Stimulated activated CD8-positive, alpha-beta memory T cell treated with anti-CD3 and anti-CD28 coated beads, Interleukin-2, amount 100 ng/mL, for 48 hours (primary cell): ENCODE results near the gene KIAA1549.

Source experiments
- DNase-seq, 2 donors: peaks; one replicate each; pipeline ENCODE4 v3.0.0-alpha.2; 2020; ENCODE audit warnings: low read depth in 2 of 2

Gene KIAA1549

DNA sequence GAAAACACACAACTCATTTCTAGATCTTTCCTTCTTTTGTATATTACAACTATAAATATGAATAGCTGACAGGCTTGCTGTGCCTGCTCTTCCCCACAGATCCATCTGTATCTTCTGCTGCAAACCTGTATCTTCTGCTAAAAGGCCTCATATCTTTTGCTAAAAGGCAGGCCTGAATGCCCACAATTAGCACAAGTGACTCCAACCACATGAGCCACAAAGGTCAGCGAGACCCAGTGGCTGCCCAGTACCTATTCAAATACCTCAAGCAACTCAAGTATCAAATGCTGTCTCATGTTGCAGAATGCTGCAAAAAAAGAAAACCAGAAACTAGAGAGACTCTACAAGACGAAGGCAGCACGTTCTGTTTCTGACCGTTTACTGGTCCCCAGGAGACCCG lies 128.7 kb downstream of the KIAA1549 start:
- no peak for DNase-seq

DNA sequence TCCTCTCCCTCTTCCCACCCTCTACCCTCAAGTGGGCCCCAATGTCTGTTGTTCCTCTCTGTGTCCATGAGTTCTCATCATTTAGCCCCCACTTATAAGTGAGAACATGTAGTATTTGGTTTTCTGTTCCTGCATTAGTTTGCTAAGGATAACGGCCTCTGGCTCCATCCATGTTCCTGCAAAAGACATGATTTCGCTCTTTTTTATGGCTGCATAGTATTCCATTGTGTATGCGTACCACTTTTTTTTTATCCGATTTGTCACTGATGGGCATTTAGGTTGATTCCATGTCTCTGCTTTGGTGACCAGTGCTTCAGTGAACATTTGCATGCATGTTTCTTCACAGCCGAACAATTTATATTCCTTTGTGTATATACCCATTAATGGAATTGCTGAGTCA lies 131.5 kb downstream of the KIAA1549 start:
- no peak for DNase-seq

DNA sequence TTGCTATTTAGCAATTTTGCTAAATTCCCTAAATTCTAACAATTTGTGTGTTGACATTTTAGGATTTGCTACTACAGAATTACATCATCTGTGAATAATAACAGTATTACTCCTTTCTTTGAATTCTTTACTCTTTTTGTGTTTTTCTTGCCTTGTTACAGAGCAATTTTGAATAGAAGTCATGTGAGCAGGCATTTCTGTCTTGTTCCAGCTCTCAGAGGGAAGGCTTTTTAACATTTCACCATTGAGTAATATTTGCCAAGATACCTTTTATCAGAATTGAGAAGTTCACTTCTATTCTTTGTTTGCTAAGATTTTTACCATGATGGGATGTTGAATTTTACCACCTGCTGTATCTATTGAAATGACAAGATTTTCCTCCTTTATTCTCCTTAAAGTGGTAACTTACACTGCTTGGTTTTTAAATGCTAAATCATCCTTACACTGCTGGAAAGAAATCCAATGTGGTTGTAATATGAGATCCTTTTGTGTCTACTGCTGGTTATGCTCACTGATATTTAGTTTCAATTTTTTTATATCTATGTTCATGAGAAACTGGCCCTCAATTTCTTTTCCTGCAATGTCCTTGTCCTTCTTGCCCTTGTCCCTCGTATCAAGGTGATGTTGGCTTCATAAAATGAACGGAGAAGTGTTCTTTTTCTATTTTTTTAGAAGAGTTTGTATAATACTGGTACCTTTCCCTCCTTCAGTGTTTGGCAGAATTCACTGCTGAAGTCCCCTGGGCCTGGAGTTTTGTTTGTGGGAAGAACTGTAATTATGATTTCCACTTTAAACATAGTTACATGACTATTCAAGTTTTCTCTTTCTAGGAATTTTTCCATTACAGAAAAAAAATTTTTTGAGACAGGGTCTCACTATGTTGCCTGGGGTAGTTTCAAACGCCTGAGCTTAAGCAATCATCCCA lies 132.9 kb downstream of the KIAA1549 start:
- no peak for DNase-seq

DNA sequence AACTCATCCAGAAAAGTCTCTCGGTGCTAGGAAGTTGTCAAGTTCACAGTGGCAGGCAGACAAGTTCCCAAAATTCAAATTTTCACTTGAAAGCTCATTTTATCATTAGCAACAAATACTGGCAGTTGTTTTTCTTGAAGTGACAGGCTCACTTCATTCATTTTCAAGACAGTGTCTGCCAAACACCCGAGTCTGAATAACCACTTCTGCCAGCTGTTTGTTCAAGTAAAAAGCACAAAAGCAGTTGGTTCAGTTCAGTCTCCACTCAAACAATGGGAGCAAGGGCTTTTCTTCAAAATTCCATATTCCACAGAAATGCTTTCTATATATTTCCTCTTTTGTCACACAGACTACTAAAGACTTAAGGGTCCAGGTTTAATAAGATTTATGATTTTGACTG lies 135.5 kb downstream of the KIAA1549 start:
- no peak for DNase-seq

DNA sequence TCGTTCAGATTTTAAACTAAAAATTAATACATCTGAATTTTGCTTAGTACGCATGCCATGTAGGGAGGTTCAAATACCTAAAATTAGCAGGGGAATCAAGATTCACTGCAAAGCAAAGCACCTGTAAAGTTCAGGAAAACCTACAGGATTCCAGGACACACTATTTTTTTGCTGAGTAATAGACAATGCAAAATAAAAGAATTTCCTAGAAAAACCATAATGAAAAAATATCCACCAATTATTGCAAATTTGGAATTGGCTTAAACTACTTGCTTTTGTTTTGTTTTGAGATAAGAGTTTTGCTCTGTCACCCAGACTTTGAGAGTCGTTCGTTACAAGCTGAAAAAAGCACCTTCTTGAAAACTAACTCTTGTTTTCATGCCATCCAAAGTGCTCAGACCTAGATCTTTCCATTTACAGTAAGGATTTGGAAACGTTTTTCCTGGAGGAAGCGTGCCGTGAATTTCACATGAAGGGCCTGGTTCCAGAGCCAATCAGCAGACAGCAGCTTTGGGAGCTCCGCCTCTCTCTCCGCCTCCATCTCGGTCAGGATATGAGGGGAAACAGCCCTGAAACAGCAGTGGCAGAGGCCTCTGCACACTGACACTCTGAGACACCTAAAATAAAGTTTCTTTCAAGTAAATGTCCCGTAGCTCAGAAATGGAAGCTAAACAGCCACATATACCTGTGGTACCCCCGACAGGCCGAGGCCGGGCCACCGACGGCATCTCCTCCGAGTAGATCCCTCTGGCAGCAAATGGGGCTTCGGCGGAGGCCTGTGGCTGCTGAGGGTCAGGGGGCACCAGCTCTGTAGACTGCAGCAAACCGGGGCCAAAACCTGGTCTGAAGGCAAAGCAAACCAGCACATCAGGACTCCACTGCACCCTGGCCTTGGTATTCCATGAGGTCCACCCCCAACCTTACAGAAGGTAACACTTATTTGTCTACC lies 137.3 kb downstream of the KIAA1549 start:
- DNase-seq: no peak

DNA sequence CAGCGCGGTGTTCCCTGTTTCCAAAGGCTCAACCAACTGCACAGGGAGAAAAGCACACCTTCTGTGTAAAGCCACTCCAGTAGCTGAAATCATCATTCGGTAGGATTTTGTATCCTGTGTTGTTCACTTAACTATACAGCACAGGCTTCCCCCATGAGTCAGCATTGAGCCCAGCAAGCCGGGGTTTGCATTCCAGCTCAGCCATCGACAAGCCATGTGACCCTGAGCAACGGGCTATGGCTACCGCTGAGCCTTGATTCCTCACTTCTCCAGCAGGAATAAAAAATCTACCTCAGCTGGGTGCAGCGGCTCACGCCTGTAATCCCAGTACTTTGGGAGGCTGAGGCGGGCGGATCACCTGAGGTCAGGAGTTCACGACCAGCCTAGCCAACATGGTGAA lies 139.1 kb downstream of the KIAA1549 start:
- DNase-seq: no peak

DNA sequence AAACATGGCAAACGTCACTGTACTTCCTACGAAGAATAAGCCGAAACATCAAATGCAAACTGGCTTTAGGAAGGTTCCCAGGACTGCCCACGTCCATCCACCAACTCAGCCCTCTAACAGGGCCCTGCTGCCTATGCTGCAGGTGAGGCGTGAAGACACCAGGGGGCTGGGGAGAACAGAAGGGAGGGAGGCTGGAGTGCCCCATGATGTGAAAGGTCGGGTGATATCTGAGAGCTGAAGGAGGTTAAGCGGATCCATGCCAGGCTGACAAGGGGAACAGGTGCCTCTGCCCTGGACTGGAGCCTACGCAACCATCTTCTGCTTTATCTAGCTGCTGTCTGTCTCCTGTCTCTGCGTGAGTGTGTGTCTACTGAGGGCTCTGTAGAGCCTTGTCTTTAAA lies 143.0 kb downstream of the KIAA1549 start:
- DNase-seq: no peak

DNA sequence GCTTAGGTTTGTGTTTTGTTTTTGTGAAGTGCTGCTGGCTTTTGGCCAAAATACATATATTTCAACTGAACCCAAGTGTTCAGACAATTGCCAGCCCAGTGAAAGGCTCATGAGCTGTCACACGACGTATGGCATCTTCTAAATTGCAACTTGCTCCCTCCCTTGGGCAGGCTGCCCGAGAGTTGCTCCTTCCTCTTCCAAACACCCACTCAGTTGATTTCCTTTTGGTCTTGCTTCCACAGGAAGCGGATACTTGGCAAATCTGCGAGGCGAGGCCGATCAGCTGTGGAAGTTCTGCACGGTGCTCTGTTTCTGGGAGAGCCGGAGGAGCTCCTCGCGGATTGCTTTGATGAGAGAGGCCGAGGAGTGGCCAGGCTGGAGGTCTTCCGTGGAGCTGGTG lies 143.6 kb downstream of the KIAA1549 start:
- no peak for DNase-seq

DNA sequence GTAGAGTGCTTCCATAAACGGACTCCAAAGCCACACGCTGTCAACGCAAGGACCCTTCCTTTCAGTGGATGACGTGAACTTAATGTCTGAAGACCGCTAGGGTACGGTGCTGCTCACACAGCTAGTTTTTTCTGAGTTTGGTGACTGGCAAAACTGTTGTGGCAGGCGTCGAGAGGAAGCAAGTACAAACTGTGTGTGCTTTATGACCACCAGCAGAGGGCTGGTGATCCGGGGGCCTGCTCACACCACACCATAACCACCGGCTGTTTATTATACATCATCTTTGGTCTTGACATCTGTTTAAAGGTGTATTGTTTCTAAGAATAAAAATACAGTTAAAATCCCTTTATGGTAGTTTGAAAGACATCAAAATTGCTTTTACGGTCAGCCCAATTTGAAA lies 146.1 kb downstream of the KIAA1549 start:
- no peak for DNase-seq

DNA sequence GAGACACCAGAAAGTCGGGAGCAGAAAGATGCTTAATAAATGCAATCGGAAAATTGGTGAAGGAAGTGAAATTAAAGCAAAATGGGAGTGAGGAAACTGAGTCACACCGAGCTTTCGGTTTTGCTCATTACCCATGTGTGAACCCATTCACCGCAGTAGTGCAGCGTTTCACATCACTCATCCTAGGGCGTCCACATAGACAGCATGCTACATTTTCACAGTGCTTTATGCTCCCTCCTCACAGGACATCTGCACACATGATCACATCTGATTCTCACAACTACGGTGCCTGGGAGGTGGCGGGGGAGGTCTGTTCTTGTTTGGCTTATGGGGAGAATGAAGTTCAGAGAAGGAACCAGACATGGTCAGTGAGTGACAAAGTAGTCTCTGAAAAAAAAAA lies 146.6 kb downstream of the KIAA1549 start:
- DNase-seq: no peak

DNA sequence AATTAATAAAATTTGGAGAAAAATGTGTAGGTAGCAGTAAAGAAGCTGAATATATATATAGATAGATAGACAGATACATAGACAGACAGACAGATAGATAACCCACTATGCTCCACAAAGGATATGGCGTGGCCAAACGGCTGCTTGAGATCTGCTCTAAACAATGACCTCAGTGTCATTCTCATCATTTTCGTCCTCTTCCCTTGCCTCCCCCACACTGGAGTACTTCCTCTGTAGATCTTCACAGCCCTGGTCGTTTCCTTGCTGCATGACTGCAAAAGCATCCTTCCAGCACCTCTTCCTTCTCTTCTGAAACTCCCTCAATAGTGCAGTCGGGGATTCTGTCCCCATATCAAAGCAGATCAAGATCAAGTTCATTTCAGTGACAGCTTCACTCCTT lies 147.6 kb downstream of the KIAA1549 start:
- no peak for DNase-seq

DNA sequence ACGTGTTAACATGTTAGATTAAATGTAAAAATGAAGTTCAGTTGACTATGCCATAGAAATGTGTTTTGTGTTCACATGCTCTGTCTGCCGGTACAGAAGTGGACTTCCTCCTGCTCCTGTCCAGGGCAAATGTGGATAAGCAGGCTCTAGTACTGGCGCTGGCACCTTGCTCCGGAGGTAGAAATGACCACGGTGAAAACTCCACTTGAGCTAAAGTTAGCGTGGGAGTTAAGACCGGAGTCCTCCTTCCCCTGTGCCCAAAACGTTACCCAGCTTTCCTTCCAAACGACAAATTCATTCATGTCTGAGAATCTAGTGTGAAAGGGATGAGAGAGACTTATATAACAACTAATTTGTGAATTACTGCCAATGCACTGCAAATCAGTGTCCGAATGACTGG lies 148.2 kb downstream of the KIAA1549 start:
- no peak for DNase-seq

DNA sequence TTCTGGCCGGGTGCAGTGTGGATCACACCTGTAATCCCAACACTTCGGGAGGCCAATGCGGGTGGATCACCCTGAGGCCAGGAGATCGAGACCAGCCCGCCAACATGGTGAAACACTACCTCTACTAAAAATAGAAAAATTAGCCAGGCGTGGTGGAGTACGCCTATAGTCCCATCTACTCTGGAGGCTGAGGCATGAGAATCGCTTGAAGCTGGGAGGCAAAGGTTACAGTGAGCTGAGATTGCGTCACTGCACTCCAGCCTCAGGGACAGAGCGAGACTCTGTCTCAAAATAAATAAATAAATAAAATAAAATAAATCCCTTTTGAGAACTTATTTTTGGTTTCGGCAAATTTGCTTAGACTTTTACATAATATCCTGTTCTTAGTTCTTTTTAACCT lies 151.9 kb downstream of the KIAA1549 start:
- DNase-seq: no peak

DNA sequence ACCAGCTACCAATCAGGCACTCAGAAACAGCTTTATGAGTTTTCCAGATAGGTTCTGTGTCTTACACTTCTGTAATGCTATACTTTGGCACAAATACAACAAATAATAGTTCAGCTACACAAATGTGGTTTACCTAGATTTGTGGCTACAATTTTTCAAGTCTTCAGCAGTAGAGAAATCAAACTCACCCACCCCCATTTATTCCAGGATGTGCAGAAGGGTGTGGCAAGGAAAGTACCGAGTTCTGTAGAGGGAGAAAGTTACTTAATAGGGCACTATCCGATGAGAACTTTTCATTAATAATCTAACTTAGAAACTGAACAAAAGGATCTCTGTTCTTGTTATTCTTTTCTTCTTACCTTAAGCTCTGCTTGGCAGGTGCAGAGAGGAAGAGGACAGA lies 152.9 kb downstream of the KIAA1549 start:
- no peak for DNase-seq

DNA sequence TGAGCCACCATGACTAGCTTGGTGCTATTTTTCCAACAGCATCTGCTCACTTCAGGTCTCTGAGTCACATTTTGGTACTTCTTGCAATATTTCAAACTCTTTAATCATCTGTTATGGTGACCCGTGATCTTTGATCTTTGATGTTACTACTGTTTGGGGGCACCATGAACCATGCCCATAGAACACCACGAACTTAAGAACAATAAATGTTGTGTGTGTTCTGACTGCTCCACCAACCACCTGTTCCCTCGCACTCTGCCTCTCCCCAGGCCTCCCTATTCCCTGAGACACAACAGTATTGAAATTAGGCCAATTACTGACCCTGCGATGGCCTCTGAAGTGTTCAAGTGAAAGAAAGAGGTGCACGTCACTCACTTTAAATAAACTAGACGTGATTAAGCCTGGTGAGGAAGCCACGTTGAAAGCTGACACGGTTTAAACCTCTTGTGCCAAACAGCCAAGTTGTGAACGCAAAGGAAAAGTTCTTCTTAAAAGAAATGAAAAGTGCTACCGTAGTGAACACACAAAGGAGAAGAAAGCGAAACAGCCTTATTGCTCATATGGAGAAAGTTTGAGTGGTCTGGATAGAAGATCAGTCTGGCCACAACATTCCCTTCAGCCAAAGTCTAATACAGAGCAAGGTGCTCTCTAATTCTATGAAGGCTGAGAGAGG lies 156.0 kb downstream of the KIAA1549 start:
- no peak for DNase-seq

DNA sequence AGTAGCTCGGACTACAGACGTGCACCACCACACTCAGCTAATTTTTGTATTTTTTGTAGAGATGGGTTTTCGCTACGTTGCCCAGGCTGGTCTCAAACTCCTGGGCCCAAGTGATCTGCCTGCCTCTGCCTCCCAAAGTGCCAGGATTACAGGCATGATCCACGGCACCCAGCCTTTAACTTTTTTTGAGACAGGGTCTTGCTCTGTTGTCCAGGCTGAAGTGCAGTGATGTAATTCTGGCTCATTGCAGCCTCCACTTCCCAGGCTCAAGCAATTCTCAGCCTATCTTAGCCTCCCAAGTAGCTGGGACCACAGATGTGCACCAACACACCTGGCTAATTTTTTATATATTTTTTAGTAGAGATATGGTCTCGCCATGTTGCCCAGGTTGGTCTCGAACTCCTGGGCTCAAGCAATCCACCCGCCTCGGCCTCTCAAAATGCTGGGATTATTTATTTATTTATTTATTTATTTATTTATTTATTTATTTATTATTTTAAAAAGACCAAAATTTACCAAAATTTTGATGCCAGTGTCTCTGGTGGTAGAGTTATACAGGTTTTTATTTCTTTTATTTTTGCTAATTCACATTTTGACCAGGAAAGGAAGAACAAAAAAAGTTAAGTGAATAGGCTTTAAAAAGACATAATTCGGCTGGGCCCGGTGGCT lies 158.2 kb downstream of the KIAA1549 start:
- DNase-seq: no peak

DNA sequence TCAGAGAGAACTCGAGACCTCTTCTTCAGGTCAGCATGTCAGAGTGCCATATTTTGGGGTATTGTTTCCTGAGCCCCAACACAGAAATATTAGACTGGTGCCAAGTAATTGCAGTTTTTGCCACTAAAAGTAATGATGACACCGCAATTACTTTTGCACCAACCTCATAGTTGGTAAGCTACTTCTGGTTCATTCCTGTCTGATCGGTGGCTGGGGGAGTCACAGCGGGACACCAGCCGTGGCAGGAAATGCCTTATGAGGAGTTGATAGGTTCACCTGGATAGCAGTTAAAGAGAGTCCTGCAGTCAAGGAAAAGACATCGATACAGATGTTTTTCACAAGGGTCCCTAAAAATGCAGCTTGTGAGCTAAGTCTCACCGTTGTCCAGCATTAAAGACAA lies 159.3 kb downstream of the KIAA1549 start:
- DNase-seq: no peak

DNA sequence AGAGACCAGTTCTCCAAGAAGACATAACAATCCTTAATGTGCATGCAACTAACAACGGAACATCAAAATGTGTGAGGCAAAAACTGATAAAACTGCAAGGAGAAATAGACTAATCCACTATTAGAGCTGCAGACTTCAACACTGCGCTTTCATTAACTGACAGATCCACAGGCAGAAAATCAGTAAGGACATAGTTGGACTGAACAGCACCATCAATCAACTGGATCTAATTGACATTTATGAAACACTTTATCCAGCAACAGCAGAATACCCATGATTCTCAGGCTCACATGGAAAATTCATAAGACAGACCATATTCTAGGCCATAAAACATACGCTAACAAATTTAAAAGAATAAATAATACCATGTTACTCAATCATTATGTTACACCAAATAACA lies 161.6 kb downstream of the KIAA1549 start:
- DNase-seq: no peak

DNA sequence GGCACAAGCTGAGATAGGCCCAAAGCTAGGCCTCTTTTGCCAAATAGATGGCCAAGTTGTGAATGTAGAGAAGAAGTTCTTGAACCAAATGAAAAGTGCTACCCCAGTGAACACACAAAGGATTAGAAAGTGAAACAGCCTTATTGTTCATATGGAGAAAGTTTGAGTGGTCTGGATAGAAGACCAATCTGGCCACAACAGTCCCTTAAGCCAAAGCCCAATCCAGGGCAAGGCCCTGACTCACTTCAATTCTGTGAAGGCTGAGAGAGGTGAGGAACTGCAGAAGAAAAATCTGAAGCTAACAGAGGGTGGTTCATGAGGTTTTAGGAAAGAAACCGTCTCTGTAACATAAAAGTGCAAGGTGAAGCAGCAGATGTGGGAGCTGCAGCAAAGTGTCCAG lies 164.5 kb downstream of the KIAA1549 start:
- no peak for DNase-seq

DNA sequence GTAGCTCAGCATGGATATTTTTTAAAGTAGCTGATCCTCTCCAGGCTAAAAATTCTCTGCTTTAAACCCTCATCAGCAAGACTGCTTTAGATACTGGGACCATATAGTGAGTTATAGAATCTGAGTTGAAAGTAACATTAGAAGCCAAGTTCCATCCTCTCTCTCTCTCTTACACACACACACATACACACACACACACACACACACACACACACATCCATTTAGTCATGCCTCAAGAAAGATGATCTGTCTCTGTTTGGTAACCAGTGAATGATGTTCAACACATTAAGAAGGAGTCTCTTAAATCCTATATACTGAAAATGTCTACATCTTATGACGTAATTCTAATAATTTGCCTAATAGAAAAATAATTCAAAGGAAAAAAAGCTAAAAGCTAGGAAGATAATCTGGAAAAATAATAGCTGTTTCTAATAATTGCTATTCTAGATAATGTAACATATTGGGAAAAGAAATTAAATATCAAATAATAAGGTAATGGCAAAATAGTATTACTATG lies 166.3 kb downstream of the KIAA1549 start:
- DNase-seq: no peak

DNA sequence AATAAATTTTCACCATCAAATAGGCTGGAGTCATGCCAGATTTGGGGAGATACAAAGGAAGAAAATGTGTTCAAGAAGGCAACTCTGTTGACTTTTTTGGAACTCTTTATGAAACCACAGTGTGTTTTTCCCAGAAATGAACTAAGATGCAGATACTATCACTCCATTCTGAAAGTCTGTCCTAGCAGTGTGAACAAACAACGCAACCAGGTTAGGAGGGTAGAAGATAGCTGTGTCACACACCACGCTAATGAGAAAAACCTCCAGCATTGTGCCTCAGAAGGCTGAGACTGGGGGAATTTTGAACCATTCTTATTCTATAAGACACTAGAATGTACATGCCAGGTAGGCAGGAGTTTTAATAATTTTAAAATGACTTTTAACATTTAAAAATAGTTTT lies 167.2 kb downstream of the KIAA1549 start:
- DNase-seq: no peak
